ENCODE measurements around the gene CDC42BPB.

The CDC42BPB gene

DNA sequence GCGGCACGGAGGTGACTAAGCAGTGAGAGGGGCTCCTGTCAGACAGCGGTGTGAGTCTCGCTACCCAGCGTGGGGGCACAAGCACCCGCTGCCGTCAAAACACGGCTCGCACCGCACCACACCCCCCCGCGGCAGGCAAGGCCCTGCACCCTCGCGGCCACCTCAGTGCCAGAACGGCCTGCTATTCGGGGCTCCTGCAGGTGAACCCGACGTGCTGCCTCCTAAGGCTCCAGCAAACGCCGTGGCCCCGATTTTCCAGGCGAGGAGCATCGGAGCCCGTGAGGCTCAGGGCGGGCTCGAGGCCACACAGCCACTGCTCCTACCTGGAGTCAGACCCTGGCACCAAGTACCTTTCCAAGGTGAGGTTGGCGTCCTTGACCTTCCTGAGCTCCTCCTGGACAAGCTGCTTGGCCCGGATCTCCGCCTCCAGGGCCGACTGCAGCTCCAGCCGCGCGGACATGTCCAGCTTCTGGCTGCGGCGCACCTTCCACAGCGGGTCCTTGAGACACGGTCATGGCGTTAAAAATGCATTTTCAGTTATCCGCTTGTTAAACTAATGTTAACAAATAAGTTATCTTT lies 93.1 kb downstream of the CDC42BPB start:
- no peak for DNase-seq

DNA sequence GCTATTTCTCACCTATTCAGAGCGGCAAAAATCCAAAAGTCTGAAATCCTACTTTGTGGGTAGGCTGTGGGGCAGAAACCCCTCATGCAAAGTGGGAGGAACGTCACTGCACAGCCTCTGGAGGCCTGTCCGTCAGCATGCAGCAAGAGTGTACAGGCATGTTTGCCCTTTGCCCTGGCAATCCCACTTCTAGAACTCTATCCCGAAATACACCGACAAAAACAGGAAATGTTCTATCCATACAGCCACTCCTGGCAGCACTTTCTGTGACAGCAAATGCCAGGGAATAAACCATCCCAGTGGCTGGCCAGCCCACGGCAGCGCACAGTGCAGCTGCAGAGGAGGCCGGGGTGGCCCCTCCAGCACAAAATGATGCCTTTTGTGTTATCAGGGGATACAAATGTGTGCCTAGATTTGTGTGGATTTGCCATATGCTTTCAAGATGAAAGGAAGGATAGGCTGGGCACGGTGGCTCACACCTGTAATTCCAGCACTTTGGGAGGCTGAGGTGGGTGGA lies 95.2 kb downstream of the CDC42BPB start:
- no peak for DNase-seq

DNA sequence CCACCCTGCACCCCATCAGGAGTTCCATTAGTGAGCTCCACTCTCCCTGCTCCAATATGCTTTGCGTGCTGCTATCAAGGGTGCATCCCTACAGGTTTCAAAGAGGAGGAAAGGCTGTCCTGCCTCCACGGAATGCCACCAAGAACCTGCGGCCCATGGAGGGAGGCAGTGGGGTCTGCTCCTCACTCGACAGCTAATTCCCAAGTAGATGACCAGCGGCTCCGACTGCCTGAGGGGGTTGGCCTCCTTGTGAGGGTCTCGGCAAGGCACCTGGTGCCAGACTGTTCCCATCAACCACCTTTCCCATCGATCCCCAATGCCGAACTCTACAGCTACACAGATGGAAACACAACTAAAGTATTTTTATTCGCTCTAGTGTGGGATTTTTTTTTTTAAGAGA lies 98.9 kb downstream of the CDC42BPB start:
- DNase-seq: no peak

DNA sequence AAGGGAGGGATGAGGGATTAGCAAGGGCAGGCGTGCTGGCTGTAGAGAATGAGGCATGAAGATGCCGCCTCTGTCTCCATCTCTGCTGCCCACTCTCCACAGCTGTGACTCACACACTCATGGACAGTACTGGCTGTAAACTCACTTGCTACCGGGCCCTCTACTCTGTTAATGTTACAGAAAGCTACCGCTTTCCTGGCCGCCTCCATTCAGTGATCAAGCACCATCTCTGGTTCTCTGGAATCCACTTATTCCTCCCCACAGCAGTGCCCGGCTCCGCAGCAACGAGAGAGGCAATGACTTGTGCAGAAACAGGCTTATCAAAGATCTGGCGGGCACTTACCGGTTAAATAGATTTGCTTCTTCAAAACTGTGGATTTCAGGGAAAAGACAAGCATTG lies 100.1 kb downstream of the CDC42BPB start:
- DNase-seq: no peak

DNA sequence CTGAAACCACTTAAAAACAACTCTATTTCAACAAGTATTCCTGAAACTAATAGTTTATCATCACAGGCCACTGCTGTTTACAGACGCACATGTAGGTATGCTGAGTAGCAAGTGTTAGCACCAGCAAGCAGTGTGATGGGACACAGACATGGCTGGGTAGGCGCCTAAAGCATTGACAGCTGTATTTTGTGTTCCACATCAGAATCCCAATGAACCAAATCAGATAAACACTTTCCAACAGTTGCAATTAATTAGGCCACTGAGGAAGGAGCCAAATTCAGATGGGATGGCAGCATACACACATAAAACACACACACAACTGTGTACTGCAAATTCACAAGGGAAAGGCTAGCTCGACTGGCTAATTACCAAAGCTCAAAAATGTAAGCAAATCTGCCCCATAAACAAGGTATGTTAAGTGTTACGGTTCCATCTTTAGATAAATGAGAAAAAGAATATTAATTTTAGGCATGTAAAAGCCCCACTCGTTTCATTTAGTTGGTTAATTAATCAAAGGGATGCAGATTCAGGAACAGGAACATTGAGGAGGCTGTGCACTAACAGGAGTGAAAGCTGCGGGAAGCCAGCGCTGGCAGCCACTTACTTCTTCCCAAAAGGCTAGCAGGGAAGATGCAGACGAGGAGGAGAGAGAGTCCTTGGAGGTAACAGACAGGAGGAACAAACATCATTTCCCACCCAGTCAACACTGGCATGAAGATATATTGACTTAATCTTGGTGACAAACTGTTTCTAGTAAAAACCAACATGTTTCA lies 101.5 kb downstream of the CDC42BPB start:
- no peak for DNase-seq

DNA sequence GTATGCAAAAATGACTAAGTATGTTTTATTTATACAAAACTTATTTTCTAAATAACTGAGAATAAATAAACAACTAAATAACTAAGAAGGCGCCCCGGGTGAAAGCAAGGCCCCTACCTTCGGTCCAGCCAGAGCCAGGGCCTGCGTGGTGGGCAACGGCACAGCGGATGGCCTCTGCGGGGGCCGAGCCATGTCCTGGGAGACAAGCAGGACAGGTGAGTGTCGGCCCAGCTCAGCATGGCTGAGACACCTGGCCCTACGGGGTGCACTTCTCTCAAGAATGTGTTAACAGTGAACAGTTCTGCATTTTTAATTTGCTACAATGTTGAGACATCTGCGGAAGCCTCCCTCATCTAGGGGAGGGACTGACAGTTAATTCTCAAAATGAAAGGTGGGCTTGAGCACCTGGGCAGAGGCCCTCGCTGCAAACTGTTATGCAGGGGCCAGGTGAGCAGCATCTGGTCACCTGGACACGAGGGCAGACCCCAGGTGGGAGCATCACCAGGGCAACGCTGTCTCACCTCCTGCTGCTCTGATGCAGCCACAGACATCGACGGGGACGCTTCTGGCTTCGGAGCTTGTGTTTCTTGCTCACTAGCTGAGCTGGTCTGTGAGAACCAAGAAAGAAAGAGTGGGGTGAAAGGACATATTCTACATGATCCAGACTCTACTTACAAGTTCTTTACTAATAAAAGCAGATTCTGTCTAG lies 103.1 kb downstream of the CDC42BPB start:
- DNase-seq: no peak

DNA sequence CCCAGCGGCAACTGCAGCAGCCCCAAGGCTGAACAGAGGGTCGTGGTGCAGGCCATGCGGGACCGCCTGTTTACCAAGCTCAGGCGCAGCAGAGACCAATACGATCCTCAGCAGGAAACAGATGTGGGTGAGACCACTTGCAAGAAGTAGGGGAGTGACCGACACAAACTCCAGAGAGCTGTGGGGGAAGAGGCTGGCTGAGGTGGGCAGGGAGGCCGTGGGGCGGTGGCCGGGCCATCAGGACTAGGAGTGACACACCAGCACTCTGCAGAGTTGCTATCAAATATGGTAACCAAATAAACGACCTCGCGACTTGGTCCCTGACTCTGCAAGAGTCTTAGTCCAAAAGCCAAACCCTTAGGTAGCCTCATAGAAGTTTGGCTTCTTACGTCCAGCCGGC lies 104.2 kb downstream of the CDC42BPB start:
- no peak for DNase-seq

DNA sequence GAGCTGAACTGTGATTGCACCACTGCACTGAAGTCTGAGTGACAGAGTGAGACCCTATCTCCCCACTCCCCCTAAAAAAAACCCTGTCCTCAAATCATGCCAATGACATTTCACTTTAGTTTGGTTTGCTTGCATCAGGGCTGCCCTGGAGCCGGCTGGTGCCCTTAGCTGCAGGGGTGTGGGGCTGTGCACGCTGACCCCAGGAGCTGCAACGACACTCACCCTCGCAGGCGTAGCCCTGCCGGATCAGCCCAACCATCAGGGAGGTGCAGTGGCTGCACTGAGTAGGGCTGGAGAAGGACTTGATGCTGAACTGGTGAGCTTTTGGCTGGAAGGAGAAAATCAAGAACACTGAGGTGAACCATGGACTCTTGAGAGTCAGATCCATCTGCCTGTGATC lies 105.1 kb downstream of the CDC42BPB start:
- DNase-seq: no peak

DNA sequence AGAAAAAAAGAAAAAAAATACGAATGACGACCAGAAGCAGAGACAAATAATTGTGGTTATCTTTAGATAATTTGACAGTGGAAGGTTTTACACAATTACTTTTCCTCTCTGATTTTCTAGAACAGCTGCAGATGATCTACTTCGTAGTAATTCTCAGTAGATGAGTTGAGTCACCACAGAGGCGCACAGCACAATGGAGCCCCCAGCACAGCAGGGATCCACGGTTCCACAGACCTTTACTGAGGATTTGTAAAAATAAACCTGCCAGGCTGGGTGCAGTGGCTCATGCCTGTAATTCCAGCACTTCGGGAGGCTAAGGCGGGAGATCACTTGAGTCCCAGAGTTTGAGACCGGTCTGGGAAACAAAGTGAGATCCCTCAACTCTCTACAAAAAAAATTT lies 105.5 kb downstream of the CDC42BPB start:
- no peak for DNase-seq

DNA sequence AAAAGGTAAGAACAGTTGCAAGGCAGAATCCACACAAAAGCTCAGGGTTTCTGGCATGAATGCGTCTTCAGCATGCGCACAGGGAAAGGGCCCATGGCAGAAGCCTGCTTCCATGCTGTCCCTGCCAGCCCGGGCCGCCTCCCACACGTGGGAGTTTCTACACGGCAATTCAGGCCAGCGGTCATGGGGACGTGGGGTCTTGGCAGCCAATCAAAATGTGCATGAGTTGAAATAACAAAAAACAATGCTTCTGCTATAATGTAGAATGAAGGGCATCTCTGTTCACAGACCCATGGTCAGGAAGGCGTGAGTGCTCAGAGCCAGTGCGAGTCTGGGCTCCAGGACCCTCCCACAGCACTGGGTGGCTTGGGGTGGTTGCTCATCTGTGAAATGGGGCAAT lies 106.3 kb downstream of the CDC42BPB start:
- no peak for DNase-seq

DNA sequence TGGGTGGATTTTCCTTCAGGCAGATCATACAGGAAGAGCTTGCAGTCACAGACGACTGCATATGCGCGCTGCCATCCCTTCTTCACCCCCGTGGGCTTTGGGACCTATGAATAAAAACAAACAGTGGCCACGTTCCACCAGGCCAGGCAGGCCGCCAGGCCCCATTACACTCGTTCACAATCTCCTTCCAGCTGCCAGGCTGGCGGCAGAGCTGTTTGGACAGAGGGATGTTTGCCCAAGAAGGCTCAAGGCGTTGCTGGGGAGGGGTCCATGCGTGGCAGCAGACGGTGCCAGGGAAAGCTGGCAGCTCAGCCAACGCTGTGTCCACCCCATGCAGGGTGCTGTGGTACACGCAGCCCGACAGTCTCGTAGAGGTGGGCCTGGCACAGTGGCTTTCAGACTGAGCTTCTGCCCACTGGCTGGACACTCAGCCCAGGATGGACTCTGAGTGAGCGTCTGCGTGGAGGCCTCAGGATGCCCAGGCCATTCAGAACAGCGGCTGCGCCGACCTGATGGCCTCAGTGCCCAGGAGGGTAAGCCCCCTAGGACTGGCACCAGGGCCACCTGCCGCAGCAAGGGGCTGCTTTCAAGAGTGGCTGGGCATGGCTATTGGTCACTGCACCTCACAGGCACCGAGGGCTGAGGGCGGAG lies 107.4 kb downstream of the CDC42BPB start:
- DNase-seq: no peak

DNA sequence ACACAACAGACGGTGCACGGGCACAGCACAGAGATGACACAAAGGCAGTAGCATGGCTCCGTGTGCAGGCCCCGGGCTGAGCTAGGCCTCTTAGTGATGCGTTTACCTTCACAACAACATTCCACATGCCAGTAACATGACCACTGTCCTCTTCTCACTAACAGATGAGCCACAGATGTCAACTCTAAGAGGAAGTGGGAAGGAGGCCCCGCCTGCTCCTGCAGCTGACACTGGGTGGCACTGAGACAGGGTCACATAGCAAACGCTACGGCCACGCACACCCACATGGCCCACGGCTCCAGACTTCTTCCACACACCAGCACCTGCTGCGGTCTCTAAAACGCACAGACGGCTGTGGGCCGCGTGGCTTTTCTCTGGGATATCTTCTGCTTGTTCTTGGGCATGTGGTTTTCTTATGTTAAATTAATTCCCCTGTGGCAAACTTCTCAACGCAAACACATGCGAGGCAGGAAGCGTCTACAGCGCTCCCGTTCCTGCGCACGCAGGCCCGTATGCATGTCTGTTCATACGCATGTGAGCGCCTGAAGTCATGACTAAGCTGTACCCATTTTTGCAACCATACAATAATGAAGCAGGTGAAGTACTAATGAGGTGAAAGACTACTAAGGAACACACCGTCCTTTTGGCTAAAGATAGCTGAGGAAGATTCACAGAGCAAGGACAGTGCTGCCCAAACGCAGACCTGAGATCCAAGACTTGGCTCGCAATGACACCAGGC lies 108.1 kb downstream of the CDC42BPB start:
- DNase-seq: peak; percentile 26

DNA sequence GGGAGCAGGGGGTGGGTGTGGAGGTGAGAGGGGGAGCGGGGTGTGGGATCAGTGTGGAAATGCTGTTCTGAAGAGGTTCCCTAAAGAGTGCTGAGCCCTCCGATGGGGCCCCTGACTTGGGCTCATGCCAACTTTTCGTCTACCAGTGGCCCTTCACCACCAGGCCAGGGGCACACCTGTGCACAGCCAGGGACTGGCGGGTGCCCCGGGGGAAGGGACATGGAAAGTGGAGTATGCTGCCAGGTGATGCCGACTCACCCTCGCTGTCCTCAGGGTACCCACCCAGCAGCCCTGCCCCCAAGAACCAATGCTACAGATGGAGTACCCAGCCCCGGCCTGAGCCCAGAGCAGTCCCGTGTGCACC lies 108.7 kb downstream of the CDC42BPB start:
- DNase-seq: no peak

DNA sequence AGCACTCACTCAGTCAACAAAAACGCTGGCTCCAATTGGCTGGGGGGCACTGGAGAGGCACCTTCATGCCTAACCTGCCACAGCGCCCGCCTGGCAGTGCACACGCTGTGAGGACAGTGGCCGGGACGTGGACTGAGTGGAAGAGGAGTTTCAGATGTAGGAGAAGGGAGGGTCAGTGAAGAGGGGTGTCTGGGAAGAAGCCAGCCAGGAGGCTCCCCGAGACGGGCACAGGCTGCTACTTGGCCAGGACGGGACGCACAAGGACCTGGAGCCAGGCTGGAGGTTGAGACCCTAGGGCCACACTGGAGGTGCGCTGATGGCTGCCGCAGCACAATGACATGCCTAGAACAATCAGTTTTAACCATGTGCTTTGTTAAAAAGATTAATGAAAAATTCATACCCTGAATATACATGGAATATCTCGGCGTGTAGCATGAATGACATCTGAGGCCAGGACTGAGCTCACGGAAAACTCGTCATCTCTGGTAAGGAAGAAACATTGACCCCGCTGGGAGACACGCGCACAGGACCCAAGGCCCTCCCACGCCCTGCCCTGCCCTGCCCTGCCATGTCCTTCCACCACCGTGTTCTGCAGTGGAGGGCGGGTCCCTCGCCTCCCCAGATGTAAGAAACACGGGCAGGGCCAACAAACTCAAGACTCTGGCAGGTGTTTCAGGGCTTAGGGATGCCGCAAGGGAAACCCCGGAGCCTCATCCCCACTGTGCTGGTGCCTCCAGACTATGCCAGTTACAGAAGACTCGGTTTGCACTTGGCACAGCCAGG lies 109.8 kb downstream of the CDC42BPB start:
- no peak for DNase-seq

DNA sequence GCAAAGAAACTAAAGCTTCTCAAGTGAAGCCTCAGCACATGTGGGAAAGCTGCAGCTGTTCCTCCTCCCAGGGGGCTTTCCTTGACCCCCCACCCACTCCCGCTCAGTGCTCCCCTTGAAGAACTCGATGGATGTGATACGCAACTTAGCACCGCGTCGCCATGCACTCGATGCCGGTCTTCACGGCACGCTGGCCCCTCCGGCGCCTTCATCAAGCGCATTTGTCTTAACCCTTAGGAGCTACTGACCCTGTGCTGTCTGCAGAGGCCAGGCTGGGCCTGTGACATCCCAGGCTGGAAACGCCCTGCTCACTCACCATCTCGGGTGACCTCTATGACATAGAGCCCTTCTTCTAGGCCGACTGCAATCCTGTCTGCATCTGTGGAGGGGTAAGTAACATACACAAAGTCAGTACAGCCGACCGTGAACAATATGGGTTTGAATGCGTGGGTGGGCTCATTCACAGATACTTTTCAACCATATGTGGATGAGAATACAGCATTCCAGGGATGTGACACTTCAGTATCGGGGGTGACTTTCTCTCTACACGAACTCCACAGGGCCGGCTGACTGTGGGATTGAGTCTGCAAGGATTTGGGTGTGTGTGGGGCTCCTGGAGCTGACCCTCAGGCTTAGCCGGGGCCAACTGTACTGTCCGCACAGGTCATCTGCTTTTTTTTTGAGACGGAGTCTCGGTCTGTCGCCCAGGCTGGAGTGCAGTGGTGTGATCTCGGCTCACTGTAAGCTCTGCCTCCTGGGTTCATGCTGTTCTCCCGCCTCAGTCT lies 111.8 kb downstream of the CDC42BPB start:
- no peak for DNase-seq

DNA sequence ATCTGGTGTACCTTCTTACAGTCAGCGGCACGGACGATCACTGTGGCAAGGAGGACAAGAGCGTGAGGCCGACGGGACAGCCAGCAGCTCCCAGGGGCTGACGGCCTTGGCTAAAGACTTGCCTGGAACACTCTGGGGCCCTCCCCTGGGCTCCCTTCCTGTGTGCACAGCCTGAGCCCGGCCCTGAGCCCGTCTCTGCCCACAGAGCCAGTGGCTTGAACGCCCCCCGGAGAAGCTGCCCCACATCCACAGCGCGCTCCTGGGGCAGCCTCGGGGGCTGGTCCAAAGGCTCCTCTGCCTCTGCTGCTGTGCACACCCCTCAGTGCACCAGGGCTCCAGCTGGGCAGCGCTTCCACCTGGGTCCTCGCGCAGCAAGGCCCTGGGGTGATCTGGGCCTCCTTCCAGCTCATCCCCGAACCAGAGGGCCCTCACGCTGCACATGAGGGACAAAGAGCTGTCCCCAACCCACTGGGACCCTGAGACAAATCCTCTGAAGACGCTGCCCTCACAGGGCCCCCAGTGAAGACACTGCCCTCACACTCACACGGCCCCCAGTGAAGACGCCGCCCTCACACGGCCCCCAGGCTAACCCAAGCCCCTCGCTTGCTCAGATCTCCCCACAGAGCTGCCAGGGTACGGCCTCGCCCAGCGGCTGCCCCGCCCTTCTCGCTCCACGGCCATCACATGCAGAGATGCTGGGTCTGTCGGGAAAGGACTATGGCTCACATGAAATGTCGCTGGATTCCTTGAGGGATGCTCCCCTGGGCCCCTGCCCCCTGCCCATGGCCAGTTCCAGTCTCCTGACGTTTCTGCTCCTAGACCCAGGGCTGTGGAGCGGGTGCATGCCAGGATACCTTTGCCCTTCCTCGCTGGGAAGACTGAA lies 112.7 kb downstream of the CDC42BPB start:
- no peak for DNase-seq

DNA sequence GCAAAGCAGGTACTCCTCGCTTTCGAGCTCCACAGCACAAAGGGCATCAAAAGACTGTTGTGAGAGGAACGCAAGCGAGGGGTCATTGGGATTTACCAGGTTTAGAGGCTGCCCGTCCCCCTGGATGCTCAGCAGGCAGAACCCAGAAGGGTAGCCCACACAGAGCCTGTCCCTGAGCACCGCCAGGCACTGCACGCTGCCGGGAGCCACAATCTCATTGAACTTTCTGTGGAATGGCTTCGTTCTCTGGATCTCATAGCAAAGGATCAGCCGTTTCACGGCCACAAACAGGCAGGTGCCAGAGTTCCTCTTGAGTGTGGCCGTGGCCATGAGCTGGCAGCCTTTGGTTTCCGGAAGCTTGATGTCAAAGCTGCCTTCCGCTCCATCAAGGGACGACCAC lies 113.4 kb downstream of the CDC42BPB start:
- no peak for DNase-seq

DNA sequence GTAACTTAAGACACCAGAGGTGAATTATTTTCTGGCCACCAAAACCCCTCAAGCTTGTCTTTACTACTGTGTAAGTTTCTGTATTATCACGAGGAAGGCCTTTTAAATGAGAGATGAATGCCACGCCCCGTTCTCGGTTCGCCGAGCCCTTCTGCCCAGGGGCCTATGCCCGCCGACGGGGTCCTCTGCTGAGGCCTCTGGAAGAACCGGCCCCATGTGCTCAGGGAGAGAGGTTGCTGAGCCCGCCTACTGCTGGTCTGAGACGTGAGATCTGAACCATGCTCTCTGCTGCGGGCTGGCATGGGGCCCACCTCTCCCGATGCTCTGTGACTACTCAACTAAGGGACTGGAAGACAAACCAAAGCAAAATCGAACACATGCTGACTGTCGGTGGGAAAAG lies 113.9 kb downstream of the CDC42BPB start:
- no peak for DNase-seq

DNA sequence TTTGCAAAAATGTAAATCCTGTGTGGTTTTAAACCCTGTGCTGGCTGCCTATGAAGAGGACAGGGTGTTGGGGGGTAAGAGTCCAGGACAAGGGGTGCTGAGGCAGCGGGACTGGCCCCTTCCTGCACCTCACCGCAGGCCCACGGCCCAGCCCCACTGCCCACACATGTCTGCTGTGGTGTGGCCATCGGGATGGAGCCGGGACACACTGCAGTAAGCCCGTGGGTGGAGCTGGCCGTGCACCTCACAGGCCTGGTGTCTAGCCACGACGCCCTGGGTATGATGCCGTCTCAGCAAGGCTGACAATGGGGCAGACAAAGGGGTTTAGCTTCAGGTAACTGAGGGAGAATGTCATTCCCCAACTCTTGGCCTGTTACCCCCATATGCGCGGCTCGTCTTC lies 115.3 kb downstream of the CDC42BPB start:
- DNase-seq: no peak

DNA sequence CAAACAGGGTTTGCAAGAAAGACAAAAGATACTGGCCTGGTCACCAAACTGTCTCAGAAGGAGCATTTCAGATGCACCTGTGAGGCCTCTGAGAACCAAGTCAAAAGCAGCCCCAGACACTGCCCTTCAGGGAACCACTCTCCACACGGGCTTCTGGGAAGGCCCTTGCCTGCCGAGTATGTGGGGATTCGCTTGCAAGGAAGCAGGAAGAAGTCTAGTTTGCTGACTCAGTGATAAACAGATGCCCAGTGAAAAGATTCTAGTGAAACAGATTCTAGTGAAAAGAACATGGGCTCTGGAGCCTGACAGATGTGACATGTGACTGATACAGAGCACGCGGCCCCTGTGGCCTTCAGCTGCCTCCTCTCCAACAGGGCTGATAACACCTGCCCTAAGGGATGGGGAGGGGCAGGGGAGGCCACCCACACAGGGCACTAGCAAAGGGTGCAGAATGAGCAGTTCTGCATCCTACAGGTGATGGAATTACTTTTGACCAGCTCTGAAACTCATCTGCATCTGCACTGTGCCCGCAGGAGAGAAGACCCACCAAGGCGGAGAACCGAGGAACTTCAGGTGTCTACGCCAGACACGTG lies 115.8 kb downstream of the CDC42BPB start:
- DNase-seq: no peak

All from stimulated activated CD4-positive, alpha-beta T cell treated with anti-CD3 and anti-CD28 coated beads, Interleukin-4, amount 100 ng/mL, for 24 hours (primary cell).